Measurements from ENCODE around the gene TANGO2. TPM values are rescaled to one million over a fixed set of nuclear protein-coding genes. Genes with fewer than 3 reads are reported as not detected.

TANGO2 gene, protein sequence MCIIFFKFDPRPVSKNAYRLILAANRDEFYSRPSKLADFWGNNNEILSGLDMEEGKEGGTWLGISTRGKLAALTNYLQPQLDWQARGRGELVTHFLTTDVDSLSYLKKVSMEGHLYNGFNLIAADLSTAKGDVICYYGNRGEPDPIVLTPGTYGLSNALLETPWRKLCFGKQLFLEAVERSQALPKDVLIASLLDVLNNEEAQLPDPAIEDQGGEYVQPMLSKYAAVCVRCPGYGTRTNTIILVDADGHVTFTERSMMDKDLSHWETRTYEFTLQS
- 12.1 to 16.0 TPM (median 14.7 TPM) in 5 replicates for total RNA-seq (2022; extraction: Qiagen RNA extraction; ENCODE audit: low read depth)

DNA sequence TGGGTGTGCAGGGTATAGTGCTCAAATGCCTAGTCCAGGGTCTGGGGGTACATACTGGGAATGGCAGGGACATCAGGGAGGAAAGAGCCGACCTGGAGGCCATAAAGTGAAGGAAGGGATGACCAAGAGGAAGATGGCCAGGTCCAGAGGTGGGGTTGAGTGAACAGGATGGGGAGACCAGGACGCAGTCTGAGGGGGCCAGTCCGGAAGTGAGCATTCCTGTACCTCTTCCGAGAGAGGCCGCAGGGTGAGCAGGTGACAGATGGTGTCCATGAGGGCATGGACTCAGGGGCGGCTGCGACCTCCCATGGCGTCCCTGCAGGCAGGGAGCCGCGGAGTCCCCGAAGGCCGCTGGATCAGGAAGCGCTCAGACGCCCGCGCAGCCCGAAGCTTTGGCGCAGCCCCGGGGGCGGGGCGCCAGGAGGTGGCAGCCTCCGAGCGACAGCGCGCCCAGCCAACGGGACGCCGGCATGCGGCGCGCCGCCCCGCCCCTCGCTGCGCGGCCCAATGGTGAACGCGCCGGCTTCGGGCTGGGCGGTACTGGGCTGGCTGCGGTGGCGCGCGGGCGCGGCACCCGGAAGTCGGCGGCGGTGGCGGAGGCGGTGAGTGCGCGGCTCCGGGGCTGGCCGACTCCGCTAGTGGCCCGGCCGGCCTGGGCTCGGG, at the start of gene TANGO2:
Gene TANGO2 (plus strand): TSS at position 578 of the 663 bp plus-strand sequence. CDS start 15,689 bp downstream, outside the sequence.

DNA sequence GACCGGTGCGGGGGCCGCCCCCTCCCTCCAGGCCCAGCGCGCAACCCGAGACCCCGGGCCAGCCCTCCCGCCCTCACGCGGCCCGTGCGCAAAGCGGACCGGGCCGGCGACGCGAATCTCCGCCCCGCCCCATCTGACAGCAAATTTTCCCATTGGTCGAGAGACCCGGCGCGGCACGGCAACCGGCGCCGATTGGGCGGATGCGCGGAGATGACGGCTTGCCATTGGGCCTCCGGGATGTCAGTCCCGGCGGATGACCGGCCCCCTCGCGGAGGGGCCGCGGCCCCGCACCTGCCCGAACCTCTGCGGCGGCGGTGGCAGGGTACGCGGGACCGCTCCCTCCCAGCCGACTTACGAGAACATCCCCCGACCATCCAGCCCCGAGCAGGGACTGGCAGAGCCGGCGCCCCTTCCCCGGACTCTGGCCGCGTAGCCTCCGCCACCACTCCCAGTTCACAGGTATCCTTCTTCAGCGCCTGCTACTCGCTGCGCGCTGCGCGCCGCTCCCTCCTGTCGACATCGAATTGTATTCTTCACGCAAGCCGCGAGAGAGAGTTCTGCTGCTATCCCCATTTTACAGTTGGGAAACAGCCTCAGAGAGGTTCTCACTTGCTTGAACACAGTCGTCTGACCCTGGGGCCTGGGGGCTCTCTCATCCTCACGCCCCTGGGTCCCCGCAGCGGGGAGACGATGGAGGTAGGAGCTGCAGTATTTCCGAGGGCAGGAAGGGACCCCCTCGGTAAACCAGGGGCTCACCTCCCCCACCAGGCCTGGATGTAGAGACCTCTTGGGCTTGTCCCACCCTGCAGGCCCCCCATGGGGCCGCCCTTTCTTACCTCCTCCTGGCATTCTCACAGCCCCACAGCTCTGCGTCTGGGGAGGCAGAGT, 3.9 kb upstream of the TANGO2 start, which contains the start of gene ARVCF:
Gene ARVCF (minus strand): TSS at position 90 of the 888 bp plus-strand sequence. CDS start 26,029 bp downstream, outside the sequence.

DNA sequence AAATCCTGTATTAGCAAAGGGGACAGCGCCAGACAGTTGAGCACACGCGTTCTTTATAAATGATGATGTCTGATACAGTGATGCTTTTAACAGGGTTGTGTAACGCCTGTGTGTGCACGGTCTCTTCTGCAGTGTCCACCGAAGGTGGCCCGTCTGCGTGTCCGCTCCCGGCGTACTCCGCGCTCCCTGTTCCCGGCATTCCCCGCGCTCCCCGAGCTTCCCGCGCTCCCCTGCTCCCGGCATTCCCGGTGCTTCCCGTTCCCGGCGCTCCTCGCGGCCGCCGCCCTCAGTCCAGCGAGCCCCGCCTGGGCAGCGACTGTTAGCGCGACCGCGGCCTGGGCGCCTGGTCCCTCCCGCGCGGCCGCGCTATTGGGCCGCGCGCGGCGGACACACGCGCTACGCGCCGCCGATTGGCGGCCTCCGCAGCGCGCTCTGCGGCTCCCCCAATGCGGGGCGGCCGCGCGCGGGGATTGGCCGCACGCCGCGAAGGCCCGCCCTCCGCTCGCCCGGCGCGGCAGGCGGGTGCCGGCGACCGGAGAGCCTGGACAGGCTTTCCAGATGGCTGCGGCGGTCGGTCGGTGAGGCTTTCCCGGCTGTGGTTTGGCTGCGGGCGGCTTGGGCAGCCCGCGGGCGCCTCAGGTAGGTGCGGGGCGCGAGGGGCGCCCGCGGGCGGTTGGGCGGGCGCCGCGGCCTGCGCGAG, 59.0 kb downstream of the TANGO2 start, which contains the start of gene DGCR8:
Gene DGCR8 (plus strand): TSS at position 497 of the 700 bp plus-strand sequence. CDS start 5,723 bp downstream, outside the sequence.

DNA sequence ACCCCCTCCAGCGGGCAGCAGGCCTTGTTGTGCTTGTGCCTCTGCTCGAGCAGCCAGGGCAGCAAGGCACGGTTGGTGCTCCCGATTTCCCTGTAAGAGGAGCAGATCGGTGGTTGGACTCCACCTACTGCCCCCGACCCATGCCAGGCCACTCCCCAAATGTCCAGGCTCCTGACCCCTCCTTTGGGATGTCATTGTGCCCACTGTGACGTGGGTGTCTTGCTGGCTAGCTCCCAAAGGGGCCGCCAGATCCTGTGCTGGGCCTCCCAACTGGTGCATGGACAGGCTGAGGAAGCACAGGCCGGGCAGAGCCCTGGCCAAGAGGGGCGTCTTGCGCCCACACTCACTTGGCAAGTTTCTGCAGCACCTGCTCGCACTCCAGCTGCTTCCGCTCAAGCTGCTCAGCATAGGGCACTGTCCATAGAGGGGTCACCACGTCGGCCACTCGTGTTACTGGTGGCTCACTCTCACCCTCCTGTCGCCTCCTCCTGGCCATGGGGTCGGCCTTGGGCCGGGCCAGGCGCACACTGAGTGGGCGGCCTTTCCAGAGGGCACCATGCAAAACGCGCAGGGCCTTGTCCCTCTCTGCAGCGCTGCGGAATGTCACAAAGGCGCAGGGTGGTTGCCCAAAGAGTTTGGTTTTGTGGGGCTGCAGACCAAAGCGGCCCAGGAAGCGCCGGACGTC, 94.9 kb downstream of the TANGO2 start, which contains the start of gene RANBP1:
Gene RANBP1 (plus strand): TSS at position 414 of the 685 bp plus-strand sequence. CDS start 81 bp downstream, at position 495.

Other genes with a start within 250 kb of the TANGO2 start
- gene GNB1L, start 166.2 kb upstream of the TANGO2 start, total RNA-seq (2022; extraction: Qiagen RNA extraction; ENCODE audit: low read depth): 12.6 to 17.8 TPM (median 16.8 TPM) in 5 replicates
- 5.8 to 8.6 TPM (median 6.5 TPM) in 5 replicates for gene RTL10, start 166.2 kb upstream of the TANGO2 start, total RNA-seq (2022; extraction: Qiagen RNA extraction; ENCODE audit: low read depth)
- gene COMT, start 79.3 kb upstream of the TANGO2 start, total RNA-seq (2022; extraction: Qiagen RNA extraction; ENCODE audit: low read depth): 129 to 164 TPM (median 157 TPM) in 5 replicates
- 27.9 to 40.0 TPM (median 33.8 TPM) in 5 replicates for gene TXNRD2, start 79.3 kb upstream of the TANGO2 start, total RNA-seq (2022; extraction: Qiagen RNA extraction; ENCODE audit: low read depth)
- 1.2 to 3.0 TPM (median 2.7 TPM) in 5 replicates for gene ARVCF, start 4.3 kb upstream of the TANGO2 start, total RNA-seq (2022; extraction: Qiagen RNA extraction; ENCODE audit: low read depth)
- gene DGCR8, start 59.1 kb downstream of the TANGO2 start, total RNA-seq (2022; extraction: Qiagen RNA extraction; ENCODE audit: low read depth): 19.8 to 23.0 TPM (median 21.0 TPM) in 5 replicates
- gene RANBP1, start 95.0 kb downstream of the TANGO2 start, total RNA-seq (2022; extraction: Qiagen RNA extraction; ENCODE audit: low read depth): 258 to 295 TPM (median 291 TPM) in 5 replicates
- 19.5 to 28.3 TPM (median 27.0 TPM) in 5 replicates for gene TRMT2A, start 96.1 kb downstream of the TANGO2 start, total RNA-seq (2022; extraction: Qiagen RNA extraction; ENCODE audit: low read depth)
- gene ZDHHC8, start 110.7 kb downstream of the TANGO2 start, total RNA-seq (2022; extraction: Qiagen RNA extraction; ENCODE audit: low read depth): 22.5 to 34.0 TPM (median 26.4 TPM) in 5 replicates
- gene CCDC188, start 129.9 kb downstream of the TANGO2 start, total RNA-seq (2022; extraction: Qiagen RNA extraction; ENCODE audit: low read depth): not detected in 5 replicates
- 6.1 to 10.9 TPM (median 8.8 TPM) in 5 replicates for gene RTN4R, start 247.2 kb downstream of the TANGO2 start, total RNA-seq (2022; extraction: Qiagen RNA extraction; ENCODE audit: low read depth)

Measured in A549 treated with CpdA at 1 μM for 4 hours (cell line).